ENCODE measurements around the gene SERPINA9.

SERPINA9 gene

GRCh38 chr14:94439453-94440057 is 36.4 kb downstream of the SERPINA9 start:
- H3K9me3 ChIP-seq (ENCODE audit: control insufficient read depth, insufficient read depth, low read depth, low read length) = no peaks in the 10 kb centered on the region
- ChIA-PET POLR2A (no interaction called here), CTCF (no interaction called here)
- H3K36me3 ChIP-seq (ENCODE audit: control insufficient read depth in 2 of 2, insufficient read depth in 1 of 2, low read length in 2 of 2) = no peaks in the 10 kb centered on the region
- no peak for TF ChIP-seq ZNF221 (tag by site-specific recombination; IDR thresholded peaks at IDR 0.05; ENCODE audit: borderline replicate concordance)
- TF ChIP-seq, protein P1, sequence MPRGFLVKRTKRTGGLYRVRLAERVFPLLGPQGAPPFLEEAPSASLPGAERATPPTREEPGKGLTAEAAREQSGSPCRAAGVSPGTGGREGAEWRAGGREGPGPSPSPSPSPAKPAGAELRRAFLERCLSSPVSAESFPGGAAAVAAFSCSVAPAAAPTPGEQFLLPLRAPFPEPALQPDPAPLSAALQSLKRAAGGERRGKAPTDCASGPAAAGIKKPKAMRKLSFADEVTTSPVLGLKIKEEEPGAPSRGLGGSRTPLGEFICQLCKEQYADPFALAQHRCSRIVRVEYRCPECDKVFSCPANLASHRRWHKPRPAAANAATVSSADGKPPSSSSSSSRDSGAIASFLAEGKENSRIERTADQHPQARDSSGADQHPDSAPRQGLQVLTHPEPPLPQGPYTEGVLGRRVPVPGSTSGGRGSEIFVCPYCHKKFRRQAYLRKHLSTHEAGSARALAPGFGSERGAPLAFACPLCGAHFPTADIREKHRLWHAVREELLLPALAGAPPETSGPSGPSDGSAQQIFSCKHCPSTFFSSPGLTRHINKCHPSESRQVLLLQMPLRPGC (tag by site-specific recombination; IDR thresholded peaks at IDR 0.05) = no peak
- no peak for TF ChIP-seq ZNF600 (tag by site-specific recombination; IDR thresholded peaks at IDR 0.05)
- no peak for TF ChIP-seq ZNF16 (tag by site-specific recombination; IDR thresholded peaks at IDR 0.05; ENCODE audit: low read depth)
- TF ChIP-seq KLF16 (tag by site-specific recombination; IDR thresholded peaks at IDR 0.05) = no peak
- no peak for TF ChIP-seq BCL11A (tag by site-specific recombination; IDR thresholded peaks at IDR 0.05; ENCODE audit: low read depth)
- no peak for TF ChIP-seq ZNF324 (tag by site-specific recombination; IDR thresholded peaks at IDR 0.05)
- no peak for TF ChIP-seq ZNF701 (tag by site-specific recombination; IDR thresholded peaks at IDR 0.05)
- TF ChIP-seq, protein P2, sequence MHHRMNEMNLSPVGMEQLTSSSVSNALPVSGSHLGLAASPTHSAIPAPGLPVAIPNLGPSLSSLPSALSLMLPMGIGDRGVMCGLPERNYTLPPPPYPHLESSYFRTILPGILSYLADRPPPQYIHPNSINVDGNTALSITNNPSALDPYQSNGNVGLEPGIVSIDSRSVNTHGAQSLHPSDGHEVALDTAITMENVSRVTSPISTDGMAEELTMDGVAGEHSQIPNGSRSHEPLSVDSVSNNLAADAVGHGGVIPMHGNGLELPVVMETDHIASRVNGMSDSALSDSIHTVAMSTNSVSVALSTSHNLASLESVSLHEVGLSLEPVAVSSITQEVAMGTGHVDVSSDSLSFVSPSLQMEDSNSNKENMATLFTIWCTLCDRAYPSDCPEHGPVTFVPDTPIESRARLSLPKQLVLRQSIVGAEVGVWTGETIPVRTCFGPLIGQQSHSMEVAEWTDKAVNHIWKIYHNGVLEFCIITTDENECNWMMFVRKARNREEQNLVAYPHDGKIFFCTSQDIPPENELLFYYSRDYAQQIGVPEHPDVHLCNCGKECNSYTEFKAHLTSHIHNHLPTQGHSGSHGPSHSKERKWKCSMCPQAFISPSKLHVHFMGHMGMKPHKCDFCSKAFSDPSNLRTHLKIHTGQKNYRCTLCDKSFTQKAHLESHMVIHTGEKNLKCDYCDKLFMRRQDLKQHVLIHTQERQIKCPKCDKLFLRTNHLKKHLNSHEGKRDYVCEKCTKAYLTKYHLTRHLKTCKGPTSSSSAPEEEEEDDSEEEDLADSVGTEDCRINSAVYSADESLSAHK (tag by site-specific recombination; IDR thresholded peaks at IDR 0.05) = no peak
- no peak for TF ChIP-seq ZEB2 (tag by site-specific recombination; IDR thresholded peaks at IDR 0.05)
- TF ChIP-seq ZNF558 (tag by site-specific recombination; IDR thresholded peaks at IDR 0.05) = no peak
- TF ChIP-seq KLF17 (tag by site-specific recombination; IDR thresholded peaks at IDR 0.05) = no peak
- no peak for TF ChIP-seq ZBTB17 (tag by site-specific recombination; IDR thresholded peaks at IDR 0.05)
- TF ChIP-seq ZNF785 (tag by site-specific recombination; IDR thresholded peaks at IDR 0.05) = no peak
- TF ChIP-seq ZIC2 (tag by site-specific recombination; IDR thresholded peaks at IDR 0.05) = no peak
- TF ChIP-seq ZNF488 (tag by site-specific recombination; IDR thresholded peaks at IDR 0.05) = no peak
- no peak for TF ChIP-seq ZNF501 (tag by site-specific recombination; IDR thresholded peaks at IDR 0.05)
- no peak overlapping the region for H3K4me3 ChIP-seq (ENCODE audit: low read depth, low read length)
- no peaks in the 10 kb centered on the region for H3K4me1 ChIP-seq (ENCODE audit: control insufficient read depth, insufficient read depth, low read length)
- no peak overlapping the region for H3K27ac ChIP-seq (ENCODE audit: extremely low read depth, low read depth, low read length)

- CTCF ChIA-PET = interaction anchor here (1.0 to 1.1 kb wide), 3 partner anchors 57 to 1483 kb away, joined by 3 to 5 read pairs (median 3); no protein-coding TSS in a partner anchor
- no peak overlapping the region for H3K27ac ChIP-seq (ENCODE audit: extremely low read depth, low read depth, low read length)
- H3K4me1 ChIP-seq (ENCODE audit: control insufficient read depth, insufficient read depth, low read length) = no peaks in the 10 kb centered on the region
- H3K9me3 ChIP-seq (ENCODE audit: control insufficient read depth, insufficient read depth, low read depth, low read length) = no peaks in the 10 kb centered on the region
- H3K4me3 ChIP-seq (ENCODE audit: low read depth, low read length) = no peak overlapping the region
- POLR2A ChIA-PET = no interaction called here
- no peaks in the 10 kb centered on the region for H3K36me3 ChIP-seq (ENCODE audit: control insufficient read depth in 2 of 2, insufficient read depth in 1 of 2, low read length in 2 of 2)
- TF ChIP-seq PATZ1 (tag by site-specific recombination; IDR thresholded peaks at IDR 0.05) = no peak
- TF ChIP-seq ZBTB48 (tag by site-specific recombination; IDR thresholded peaks at IDR 0.05) = no peak
- no peak for TF ChIP-seq HIC1 (tag by site-specific recombination; IDR thresholded peaks at IDR 0.05)
- TF ChIP-seq ZNF530 (tag by site-specific recombination; IDR thresholded peaks at IDR 0.05; ENCODE audit: low read depth) = no peak
- TF ChIP-seq ZNF488 (tag by site-specific recombination; IDR thresholded peaks at IDR 0.05) = no peak
- TF ChIP-seq ZNF830 (tag by site-specific recombination; IDR thresholded peaks at IDR 0.05; ENCODE audit: low read depth) = no peak
Observed at GRCh38 chr14:94428610-94429009, 47.4 kb downstream of the SERPINA9 start.
